Breast epithelium (tissue), 4 donors: ENCODE data around the gene STEEP1. TPM values are rescaled to one million over a fixed set of nuclear protein-coding genes. Genes with fewer than 3 reads are reported as not detected.
A peak's percentile ranks its signal among the peaks of the same experiment; 100 is the strongest.
"Not testable (repeated sequence)": the region's sequence is repeated elsewhere in the genome, so short reads cannot be mapped to it uniquely, and the experiment has no call there.

Experiments
- DNase-seq, 2 donors: peaks; one replicate each; pipeline ENCODE4 v3.0.0-alpha.2; 2019; ENCODE audit warnings: low spot score in 2 of 2
- H3K27ac ChIP-seq, 2 donors: fragments of 200-600 bp; sonication (generic) in 1 of 2; one replicate each; pipeline ENCODE4 v1.5.1; 2016 to 2019; ENCODE audit warnings: mild to moderate bottlenecking in 1 of 2
- H3K27me3 ChIP-seq, 2 donors: fragments of 200-600 bp; sonication (generic) in 1 of 2; one replicate each; pipeline versions ENCODE4 v1.5.1 to v1.6.0; 2017 to 2019; ENCODE audit warnings: control low read depth in 1 of 2, mild to moderate bottlenecking in 1 of 2
- H3K36me3 ChIP-seq: fragments of 200-600 bp; one replicate; pipeline ENCODE4 v1.5.1; 2019
- H3K4me1 ChIP-seq, 2 donors: fragments of 200-600 bp; sonication (generic); one replicate each; pipeline ENCODE4 v1.5.1; 2016 to 2019; ENCODE audit warnings: control low read depth in 1 of 2
- H3K4me3 ChIP-seq, 3 donors: fragments of 200-600 bp; sonication (generic); 1 replicate in 2 of 3; 2 replicates in 1 of 3; pipeline ENCODE4 v1.5.1; 2016 to 2019; ENCODE audit warnings: mild to moderate bottlenecking in 3 of 3, moderate library complexity in 2 of 3
- H3K9me3 ChIP-seq, 2 donors: fragments of 200-600 bp; sonication (generic) in 1 of 2; one replicate each; pipeline ENCODE4 v1.5.1; 2016 to 2019; ENCODE audit warnings: control low read depth in 1 of 2
- POLR2A ChIP-seq: fragments of 450-650 bp; IDR thresholded peaks from one replicate; pipeline ENCODE4 v1.6.1; 2016; ENCODE audit warnings: antibody characterized with exemption, mild to moderate bottlenecking, moderate library complexity
- POLR2AphosphoS5 ChIP-seq, 3 donors: sonication (generic); formaldehyde crosslinking; IDR thresholded peaks; one replicate each; pipeline ENCODE4 v1.6.1; 2017; ENCODE audit warnings: antibody characterized with exemption in 3 of 3
- intact Hi-C: fragments of 100-400 bp; cut with DNase I; formaldehyde crosslinking; loops from one replicate; pipeline ENCODE4 v1.15.1; 2023; ENCODE audit warnings: low total_unique reads
- total RNA-seq, 3 donors: library from RNA; depleted of rRNA; stranded (reverse); fragments of >200 nt; gene quantifications; one replicate each; pipeline ENCODE4 v1.1.0, GENCODE V29; 2016
- TF ChIP-seq, protein P1 (sequence below), 3 donors: fragments of 450-650 bp; IDR thresholded peaks; one replicate each; pipeline ENCODE4 v1.5.1; 2016 to 2017; ENCODE audit warnings: antibody characterized with exemption in 3 of 3, mild to moderate bottlenecking in 3 of 3, moderate library complexity in 3 of 3

Gene STEEP1
- total RNA-seq, 3 donors from 2014 or later: 27.2 to 38.3 (median 32.0) TPM

- Histone ChIP-seq H3K4me3 (no peak overlapping the region), H3K27ac (no peak overlapping the region), H3K9me3 (no peaks in the 10 kb centered on the region), H3K36me3 (no peaks in the 10 kb centered on the region), H3K4me1 (no peaks in the 10 kb centered on the region), H3K27me3 (peaks cover 0 to 17% of the 10 kb centered on the region in 2 donors)
- DNase-seq: no peak
- intact Hi-C loops: no loop called here
- TF ChIP-seq POLR2A (no peak), POLR2AphosphoS5 (IDR thresholded peaks at IDR 0.05) (no peak)
- TF ChIP-seq, protein P1, sequence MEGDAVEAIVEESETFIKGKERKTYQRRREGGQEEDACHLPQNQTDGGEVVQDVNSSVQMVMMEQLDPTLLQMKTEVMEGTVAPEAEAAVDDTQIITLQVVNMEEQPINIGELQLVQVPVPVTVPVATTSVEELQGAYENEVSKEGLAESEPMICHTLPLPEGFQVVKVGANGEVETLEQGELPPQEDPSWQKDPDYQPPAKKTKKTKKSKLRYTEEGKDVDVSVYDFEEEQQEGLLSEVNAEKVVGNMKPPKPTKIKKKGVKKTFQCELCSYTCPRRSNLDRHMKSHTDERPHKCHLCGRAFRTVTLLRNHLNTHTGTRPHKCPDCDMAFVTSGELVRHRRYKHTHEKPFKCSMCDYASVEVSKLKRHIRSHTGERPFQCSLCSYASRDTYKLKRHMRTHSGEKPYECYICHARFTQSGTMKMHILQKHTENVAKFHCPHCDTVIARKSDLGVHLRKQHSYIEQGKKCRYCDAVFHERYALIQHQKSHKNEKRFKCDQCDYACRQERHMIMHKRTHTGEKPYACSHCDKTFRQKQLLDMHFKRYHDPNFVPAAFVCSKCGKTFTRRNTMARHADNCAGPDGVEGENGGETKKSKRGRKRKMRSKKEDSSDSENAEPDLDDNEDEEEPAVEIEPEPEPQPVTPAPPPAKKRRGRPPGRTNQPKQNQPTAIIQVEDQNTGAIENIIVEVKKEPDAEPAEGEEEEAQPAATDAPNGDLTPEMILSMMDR (IDR thresholded peaks at IDR 0.05): no peak
Observed at GRCh38 chrX:119518371-119518770, 46.8 kb downstream of the STEEP1 start.

DNA sequence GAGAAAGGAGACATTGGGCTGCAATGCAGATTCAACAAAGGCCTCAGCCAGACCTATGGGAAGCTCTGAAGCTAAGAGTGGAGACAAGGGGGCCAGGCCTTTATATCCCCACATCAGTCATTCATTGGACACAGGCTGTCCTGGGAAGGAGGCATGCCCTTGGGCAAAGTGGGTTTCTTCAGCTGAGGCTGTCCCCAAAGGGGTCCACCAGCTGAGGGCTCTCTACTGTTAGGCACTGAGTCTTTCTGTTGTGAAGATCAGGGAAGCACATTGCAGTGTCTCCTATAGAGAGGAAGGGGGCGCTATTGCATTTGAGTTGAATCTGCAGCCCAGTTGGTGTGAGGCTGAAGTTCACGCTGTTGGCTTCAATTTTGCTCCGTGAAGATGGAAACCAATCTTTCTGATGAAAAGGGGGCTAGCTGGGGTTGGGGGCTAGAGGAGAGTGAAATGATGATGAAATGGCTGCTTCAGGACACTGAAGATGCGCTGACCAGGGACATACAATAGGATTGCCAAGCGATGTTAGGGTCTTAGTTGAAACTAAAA lies 49.0 kb downstream of the STEEP1 start:
- Histone ChIP-seq H3K4me3 (no peak overlapping the region), H3K27me3 (peaks cover 0 to 14% of the 10 kb centered on the region in 2 donors), H3K27ac (no peak overlapping the region), H3K4me1 (no peaks in the 10 kb centered on the region), H3K9me3 (no peaks in the 10 kb centered on the region), H3K36me3 (no peaks in the 10 kb centered on the region)
- intact Hi-C loops: no loop called here
- TF ChIP-seq, protein P1 (IDR thresholded peaks at IDR 0.05): peak; percentile 31 to 75 (median 67)
- TF ChIP-seq POLR2AphosphoS5 (IDR thresholded peaks at IDR 0.05): no peak
- no peak for DNase-seq

- intact Hi-C loops: no loop called here
- H3K4me1 ChIP-seq: no peaks in the 10 kb centered on the region
- no peaks in the 10 kb centered on the region for H3K9me3 ChIP-seq
- DNase-seq: peak; percentile 41 to 51
- H3K36me3 ChIP-seq: no peaks in the 10 kb centered on the region
- no peak overlapping the region for H3K27ac ChIP-seq
- no peak overlapping the region for H3K4me3 ChIP-seq
- no peak for TF ChIP-seq POLR2A
- TF ChIP-seq, protein P1 (IDR thresholded peaks at IDR 0.05): peak; percentile 18 to 57 (median 43)
- TF ChIP-seq POLR2AphosphoS5 (IDR thresholded peaks at IDR 0.05): no peak
- H3K27me3 ChIP-seq: peaks cover 0 to 14% of the 10 kb centered on the region in 2 donors
Observed at GRCh38 chrX:119512146-119512800, 52.9 kb downstream of the STEEP1 start.

GRCh38 chrX:119507206-119507605 lies 58.0 kb downstream of the STEEP1 start:
- H3K4me3 ChIP-seq: no peak overlapping the region
- no peaks in the 10 kb centered on the region for H3K27me3 ChIP-seq
- no peak for TF ChIP-seq POLR2A
- TF ChIP-seq, protein P1 (IDR thresholded peaks at IDR 0.05): no peak
- TF ChIP-seq POLR2AphosphoS5 (IDR thresholded peaks at IDR 0.05): no peak
- no peak for DNase-seq
- no peaks in the 10 kb centered on the region for H3K4me1 ChIP-seq
- intact Hi-C loops: loop anchor here (2.0 kb wide), 1 partner anchor 36 kb away; no protein-coding TSS in a partner anchor
- no peak overlapping the region for H3K27ac ChIP-seq
- H3K9me3 ChIP-seq: no peaks in the 10 kb centered on the region
- H3K36me3 ChIP-seq: no peaks in the 10 kb centered on the region

GRCh38 chrX:119505945-119506344 lies 59.3 kb downstream of the STEEP1 start:
- Histone ChIP-seq H3K4me3 (no peak overlapping the region), H3K36me3 (no peaks in the 10 kb centered on the region), H3K9me3 (no peaks in the 10 kb centered on the region), H3K27ac (no peak overlapping the region), H3K27me3 (no peaks in the 10 kb centered on the region), H3K4me1 (no peaks in the 10 kb centered on the region)
- intact Hi-C loops: loop anchor here (2.0 kb wide), 1 partner anchor 35 kb away; no protein-coding TSS in a partner anchor
- TF ChIP-seq, protein P1 (IDR thresholded peaks at IDR 0.05): no peak
- TF ChIP-seq POLR2A (no peak), POLR2AphosphoS5 (IDR thresholded peaks at IDR 0.05) (no peak)
- DNase-seq: no peak

DNA sequence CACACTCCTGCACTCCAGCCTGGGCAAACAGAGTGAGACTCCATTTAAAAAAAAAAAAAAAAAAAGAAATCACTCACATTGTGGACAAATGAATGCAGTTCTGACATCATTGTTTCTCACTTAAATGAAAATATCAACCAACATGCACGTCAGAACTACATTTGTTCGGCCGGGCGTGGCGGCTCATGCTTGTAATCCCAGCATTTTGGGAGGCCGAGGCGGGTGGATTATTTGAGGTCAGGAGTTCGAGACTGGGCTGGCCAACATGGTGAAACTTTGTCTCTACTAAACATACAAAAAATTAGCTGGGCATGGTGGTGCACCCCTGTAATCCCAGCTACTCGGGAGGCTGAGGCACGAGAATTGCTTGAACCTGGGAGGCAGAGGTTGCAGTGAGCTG lies 60.1 kb downstream of the STEEP1 start:
- H3K4me3 ChIP-seq, H3K27ac ChIP-seq, H3K27me3 ChIP-seq, H3K36me3 ChIP-seq, H3K9me3 ChIP-seq, H3K4me1 ChIP-seq, DNase-seq, intact Hi-C loops: not testable (repeated sequence)
